NOMO-1 treated with DMSO at 0.1 percent for 48 hours (cell line): ENCODE measurements around the gene PTPRJ.
A peak's percentile ranks its signal among the peaks of the same experiment; 100 is the strongest.

Experiments
- DNase-seq: peaks from one replicate; lab custom pipeline; 2025; ENCODE audit not compliant: unreplicated experiment; lab: John Stamatoyannopoulos, UW

The PTPRJ gene

GRCh38 chr11:47967577-47968525 lies 12.5 kb upstream of the PTPRJ start:
- DNase-seq, result no peak

GRCh38 chr11:47969401-47969800 lies 11.0 kb upstream of the PTPRJ start:
- DNase-seq, result no peak

- DNase-seq, result no peak
Observed at GRCh38 chr11:47971501-47971900, 8.9 kb upstream of the PTPRJ start.

- DNase-seq, result no peak
Observed at GRCh38 chr11:47973173-47973572, 7.2 kb upstream of the PTPRJ start.

GRCh38 chr11:47976931-47977330 lies 3.4 kb upstream of the PTPRJ start:
- no peak for DNase-seq

- DNase-seq, result peak; percentile 14
Observed at GRCh38 chr11:47977623-47978022, 2.7 kb upstream of the PTPRJ start.

GRCh38 chr11:47979378-47980087 lies 826 bp upstream of the PTPRJ start:
- no peak for DNase-seq

- no peak for DNase-seq
Observed at GRCh38 chr11:47980907-47981621, 705 bp downstream of the PTPRJ start.

GRCh38 chr11:47981667-47982404 lies 1.5 kb downstream of the PTPRJ start:
- DNase-seq, result no peak

GRCh38 chr11:47982616-47983015 lies 2.3 kb downstream of the PTPRJ start:
- peak; percentile 73 for DNase-seq

- DNase-seq, result peak; percentile 44
Observed at GRCh38 chr11:47983464-47984397, 3.4 kb downstream of the PTPRJ start.

GRCh38 chr11:47986219-47986618 lies 5.9 kb downstream of the PTPRJ start:
- DNase-seq, result no peak

GRCh38 chr11:47986742-47987141 lies 6.4 kb downstream of the PTPRJ start:
- no peak for DNase-seq

GRCh38 chr11:47987310-47987709 lies 7.0 kb downstream of the PTPRJ start:
- peak; percentile 38 for DNase-seq

GRCh38 chr11:47987781-47988180 lies 7.4 kb downstream of the PTPRJ start:
- DNase-seq, result peak; percentile 52

GRCh38 chr11:47989779-47990178 lies 9.4 kb downstream of the PTPRJ start:
- DNase-seq, result no peak

- no peak for DNase-seq
Observed at GRCh38 chr11:47991266-47991830, 11.0 kb downstream of the PTPRJ start.

- DNase-seq, result no peak
Observed at GRCh38 chr11:47991894-47992293, 11.5 kb downstream of the PTPRJ start.
